Epithelial cell of esophagus (primary cell): ENCODE data around the gene PANK4.

Experiments
- DNase-seq: peaks from one replicate; pipeline ENCODE4 v3.0.0; 2010; ENCODE audit warnings: low read depth
- H3K4me3 ChIP-seq: 2 replicates; pipeline ENCODE4 v1.5.1; 2011; ENCODE audit warnings: mild to moderate bottlenecking, low read length, control low read depth
- TF ChIP-seq, protein P1 (sequence below): IDR thresholded peaks from 2 replicates; pipeline ENCODE4 v1.5.1; 2011; ENCODE audit warnings: low read depth, mild to moderate bottlenecking, low read length, control low read depth, inconsistent platforms; ENCODE audit not compliant: insufficient read depth; ENCODE audit errors: missing control alignments

PANK4 gene

GRCh38 chr1:2486558-2486957 is 39.8 kb downstream of the PANK4 start:
- H3K4me3 ChIP-seq = no peak overlapping the region
- TF ChIP-seq, protein P1, sequence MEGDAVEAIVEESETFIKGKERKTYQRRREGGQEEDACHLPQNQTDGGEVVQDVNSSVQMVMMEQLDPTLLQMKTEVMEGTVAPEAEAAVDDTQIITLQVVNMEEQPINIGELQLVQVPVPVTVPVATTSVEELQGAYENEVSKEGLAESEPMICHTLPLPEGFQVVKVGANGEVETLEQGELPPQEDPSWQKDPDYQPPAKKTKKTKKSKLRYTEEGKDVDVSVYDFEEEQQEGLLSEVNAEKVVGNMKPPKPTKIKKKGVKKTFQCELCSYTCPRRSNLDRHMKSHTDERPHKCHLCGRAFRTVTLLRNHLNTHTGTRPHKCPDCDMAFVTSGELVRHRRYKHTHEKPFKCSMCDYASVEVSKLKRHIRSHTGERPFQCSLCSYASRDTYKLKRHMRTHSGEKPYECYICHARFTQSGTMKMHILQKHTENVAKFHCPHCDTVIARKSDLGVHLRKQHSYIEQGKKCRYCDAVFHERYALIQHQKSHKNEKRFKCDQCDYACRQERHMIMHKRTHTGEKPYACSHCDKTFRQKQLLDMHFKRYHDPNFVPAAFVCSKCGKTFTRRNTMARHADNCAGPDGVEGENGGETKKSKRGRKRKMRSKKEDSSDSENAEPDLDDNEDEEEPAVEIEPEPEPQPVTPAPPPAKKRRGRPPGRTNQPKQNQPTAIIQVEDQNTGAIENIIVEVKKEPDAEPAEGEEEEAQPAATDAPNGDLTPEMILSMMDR = no peak
- DNase-seq = no peak

- DNase-seq = no peak
- H3K4me3 ChIP-seq = no peak overlapping the region
- TF ChIP-seq, protein P1 = no peak
Measured at GRCh38 chr1:2486041-2486440, 40.4 kb downstream of the PANK4 start.

- H3K4me3 ChIP-seq = no peak overlapping the region
- DNase-seq = no peak
- TF ChIP-seq, protein P1 = no peak
Measured at GRCh38 chr1:2483970-2484369, 42.4 kb downstream of the PANK4 start.

- H3K4me3 ChIP-seq = no peak overlapping the region
- TF ChIP-seq, protein P1 = no peak
- no peak for DNase-seq
Measured at GRCh38 chr1:2483026-2483425, 43.4 kb downstream of the PANK4 start.

DNA sequence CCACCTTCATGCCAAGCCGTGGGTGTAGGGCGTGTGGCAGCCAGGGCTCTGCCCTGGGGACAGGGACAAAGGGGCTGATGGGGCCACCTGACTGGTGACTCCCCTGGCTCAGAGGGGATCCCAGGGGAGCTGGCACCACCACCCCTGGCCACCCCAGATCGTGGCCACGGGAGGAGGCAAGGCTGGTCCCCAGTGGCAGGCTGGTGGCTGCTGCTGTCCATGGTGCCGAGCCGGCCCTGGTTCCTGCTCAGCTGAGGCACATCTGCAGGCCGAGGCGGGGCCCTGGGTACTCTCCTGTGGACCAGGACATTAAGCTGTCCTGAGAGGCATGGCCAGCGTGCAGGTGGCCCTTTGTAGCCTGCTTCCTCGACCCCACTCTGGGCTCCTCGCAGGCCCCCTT is 43.8 kb downstream of the PANK4 start:
- H3K4me3 ChIP-seq = no peak overlapping the region
- TF ChIP-seq, protein P1 = no peak
- no peak for DNase-seq

- TF ChIP-seq, protein P1 = no peak
- peak; percentile 16 for DNase-seq
- no peak overlapping the region for H3K4me3 ChIP-seq
Measured at GRCh38 chr1:2481885-2482284, 44.5 kb downstream of the PANK4 start.

- DNase-seq = peak; percentile 14
- TF ChIP-seq, protein P1 = no peak
- no peak overlapping the region for H3K4me3 ChIP-seq
Measured at GRCh38 chr1:2480986-2481364, 45.4 kb downstream of the PANK4 start.
